HepG2 (cell line): ENCODE data around the gene CTCF. TPM values are rescaled to one million over a fixed set of nuclear protein-coding genes. Genes with fewer than 3 reads are reported as not detected.
A peak's percentile ranks its signal among the peaks of the same experiment; 100 is the strongest.

ENCODE experiments used
- CHCHD3 ChIP-seq: sonication (generic); formaldehyde crosslinking; IDR thresholded peaks from 2 replicates; pipeline ENCODE4 v1.8.0; 2022; ENCODE audit warnings: mild to moderate bottlenecking, missing genetic modification reagents, moderate library complexity
- HES4 ChIP-seq: sonication (generic); formaldehyde crosslinking; IDR thresholded peaks from 2 replicates; pipeline ENCODE4 v1.9.0; 2021; ENCODE audit warnings: mild to moderate bottlenecking, missing genetic modification reagents, borderline replicate concordance
- KDM6A ChIP-seq: IDR thresholded peaks from 2 replicates; pipeline ENCODE4 v1.6.1; 2016; ENCODE audit warnings: low read depth
- KLF13 ChIP-seq: sonication (generic); formaldehyde crosslinking; IDR thresholded peaks from 2 replicates; pipeline ENCODE4 v1.4.0; 2020; ENCODE audit warnings: mild to moderate bottlenecking, missing genetic modification reagents
- KMT2A ChIP-seq: sonication (generic); formaldehyde crosslinking; IDR thresholded peaks from 2 replicates; pipeline ENCODE4 v1.4.0; 2020; ENCODE audit warnings: missing genetic modification reagents
- MAFK ChIP-seq, 2 experiments: IDR thresholded peaks in 1 of 2; conservative IDR thresholded peaks in 1 of 2; 2 replicates each; pipeline ENCODE4 v1.6.1; 2011; ENCODE audit warnings: improper control_type of control experiment in 2 of 2, low read length in 2 of 2
- MEF2D ChIP-seq: sonication (generic); formaldehyde crosslinking; IDR thresholded peaks from 2 replicates; pipeline ENCODE4 v1.5.1; 2020; ENCODE audit warnings: mild to moderate bottlenecking, missing genetic modification reagents
- SIX1 ChIP-seq: sonication (generic); formaldehyde crosslinking; IDR thresholded peaks from 2 replicates; pipeline ENCODE4 v1.4.0; 2020; ENCODE audit warnings: missing genetic modification reagents, borderline replicate concordance
- SNRNP70 ChIP-seq: fragments of 200-400 bp; formaldehyde crosslinking; IDR thresholded peaks from 2 replicates; pipeline ENCODE4 v1.6.1; 2017; ENCODE audit warnings: mild to moderate bottlenecking, low read depth, low read length, moderate library complexity
- SRSF1 ChIP-seq: fragments of 200-400 bp; formaldehyde crosslinking; optimal IDR thresholded peaks from 2 replicates; pipeline ENCODE3; 2017; ENCODE audit warnings: mild to moderate bottlenecking, low read depth, low read length, moderate library complexity
- TBX3 ChIP-seq: fragments of 450-650 bp; IDR thresholded peaks from 2 replicates; pipeline ENCODE4 v1.6.1; 2017; ENCODE audit warnings: antibody characterized with exemption, mild to moderate bottlenecking, inconsistent platforms, borderline replicate concordance
- TEAD2 ChIP-seq: sonication (generic); formaldehyde crosslinking; IDR thresholded peaks from 2 replicates; pipeline ENCODE4 v1.9.0; 2021; ENCODE audit warnings: missing genetic modification reagents
- ZNF883 ChIP-seq: sonication (generic); formaldehyde crosslinking; IDR thresholded peaks from 2 replicates; pipeline ENCODE4 v1.5.1; 2020; ENCODE audit warnings: mild to moderate bottlenecking, missing genetic modification reagents; ENCODE audit errors: not compliant biosample characterization
- polyA plus RNA-seq, 8 experiments: library from polyadenylated mRNA; depleted of rRNA in 3 of 8; stranded (reverse) in 7 of 8; unstranded in 1 of 8; fragments of >200 nt; fragmentation: Illumina TruSeq in 4 of 8; extraction: Trizol in 4 of 8; gene quantifications; 2 replicates each; pipeline versions ENCODE4 v1.2.1 to v1.2.3, GENCODE V29; 2011 to 2016; ENCODE audit warnings: low read depth in 4 of 8, missing spikeins in 1 of 8, mixed read lengths in 1 of 8; ENCODE audit not compliant: insufficient read depth in 1 of 8
- total RNA-seq, 5 experiments: library from RNA; depleted of rRNA; stranded (reverse); fragments of >200 nt; fragmentation: Illumina TruSeq; extraction: Trizol; gene quantifications; 2 replicates each; pipeline ENCODE4 v1.2.3, GENCODE V29; 2016; ENCODE audit warnings: low read depth in 1 of 5
- TF ChIP-seq, protein P1 (sequence below): sonication (generic); formaldehyde crosslinking; conservative IDR thresholded peaks from 2 replicates; pipeline ENCODE4 v1.4.0; 2020; ENCODE audit warnings: mild to moderate bottlenecking, missing genetic modification reagents, moderate library complexity
- TF ChIP-seq, protein P2 (sequence below): sonication (generic); formaldehyde crosslinking; IDR thresholded peaks from 2 replicates; pipeline ENCODE4 v1.5.0; 2020; ENCODE audit warnings: mild to moderate bottlenecking, missing genetic modification reagents, borderline replicate concordance

The CTCF gene
- total and polyA plus RNA-seq, 2 of the 13 experiments (the other 11 are each of a cell fraction or from before 2014, with no cell fraction given), result 19.5 to 37.5 TPM

GRCh38 chr16:67661101-67661761 lies 98.9 kb downstream of the CTCF start (continued):
- TF ChIP-seq, protein P1, sequence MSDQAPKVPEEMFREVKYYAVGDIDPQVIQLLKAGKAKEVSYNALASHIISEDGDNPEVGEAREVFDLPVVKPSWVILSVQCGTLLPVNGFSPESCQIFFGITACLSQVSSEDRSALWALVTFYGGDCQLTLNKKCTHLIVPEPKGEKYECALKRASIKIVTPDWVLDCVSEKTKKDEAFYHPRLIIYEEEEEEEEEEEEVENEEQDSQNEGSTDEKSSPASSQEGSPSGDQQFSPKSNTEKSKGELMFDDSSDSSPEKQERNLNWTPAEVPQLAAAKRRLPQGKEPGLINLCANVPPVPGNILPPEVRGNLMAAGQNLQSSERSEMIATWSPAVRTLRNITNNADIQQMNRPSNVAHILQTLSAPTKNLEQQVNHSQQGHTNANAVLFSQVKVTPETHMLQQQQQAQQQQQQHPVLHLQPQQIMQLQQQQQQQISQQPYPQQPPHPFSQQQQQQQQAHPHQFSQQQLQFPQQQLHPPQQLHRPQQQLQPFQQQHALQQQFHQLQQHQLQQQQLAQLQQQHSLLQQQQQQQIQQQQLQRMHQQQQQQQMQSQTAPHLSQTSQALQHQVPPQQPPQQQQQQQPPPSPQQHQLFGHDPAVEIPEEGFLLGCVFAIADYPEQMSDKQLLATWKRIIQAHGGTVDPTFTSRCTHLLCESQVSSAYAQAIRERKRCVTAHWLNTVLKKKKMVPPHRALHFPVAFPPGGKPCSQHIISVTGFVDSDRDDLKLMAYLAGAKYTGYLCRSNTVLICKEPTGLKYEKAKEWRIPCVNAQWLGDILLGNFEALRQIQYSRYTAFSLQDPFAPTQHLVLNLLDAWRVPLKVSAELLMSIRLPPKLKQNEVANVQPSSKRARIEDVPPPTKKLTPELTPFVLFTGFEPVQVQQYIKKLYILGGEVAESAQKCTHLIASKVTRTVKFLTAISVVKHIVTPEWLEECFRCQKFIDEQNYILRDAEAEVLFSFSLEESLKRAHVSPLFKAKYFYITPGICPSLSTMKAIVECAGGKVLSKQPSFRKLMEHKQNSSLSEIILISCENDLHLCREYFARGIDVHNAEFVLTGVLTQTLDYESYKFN (CRISPR knock-in tag), result no peak
- TF ChIP-seq SNRNP70 (no peak), MEF2D (CRISPR knock-in tag) (no peak), ZNF883 (CRISPR knock-in tag) (no peak), KMT2A (CRISPR knock-in tag) (no peak), TBX3 (0 out of 2 replicates have a peak, but pooled peaks have one; percentile 11), MAFK (conservative IDR thresholded peaks at IDR 0.05 in 1 of 2, IDR thresholded peaks at IDR 0.05 in 1 of 2; ENCODE audit: low read length in 2 of 2) (no peak), KLF13 (CRISPR knock-in tag) (no peak), TEAD2 (no peak), SRSF1 (no peak), KDM6A (no peak), CHCHD3 (CRISPR knock-in tag) (no peak), SIX1 (CRISPR knock-in tag) (no peak), HES4 (CRISPR knock-in tag) (0 out of 2 replicates have a peak, but pooled peaks have one; percentile 23)
- TF ChIP-seq, protein P2, sequence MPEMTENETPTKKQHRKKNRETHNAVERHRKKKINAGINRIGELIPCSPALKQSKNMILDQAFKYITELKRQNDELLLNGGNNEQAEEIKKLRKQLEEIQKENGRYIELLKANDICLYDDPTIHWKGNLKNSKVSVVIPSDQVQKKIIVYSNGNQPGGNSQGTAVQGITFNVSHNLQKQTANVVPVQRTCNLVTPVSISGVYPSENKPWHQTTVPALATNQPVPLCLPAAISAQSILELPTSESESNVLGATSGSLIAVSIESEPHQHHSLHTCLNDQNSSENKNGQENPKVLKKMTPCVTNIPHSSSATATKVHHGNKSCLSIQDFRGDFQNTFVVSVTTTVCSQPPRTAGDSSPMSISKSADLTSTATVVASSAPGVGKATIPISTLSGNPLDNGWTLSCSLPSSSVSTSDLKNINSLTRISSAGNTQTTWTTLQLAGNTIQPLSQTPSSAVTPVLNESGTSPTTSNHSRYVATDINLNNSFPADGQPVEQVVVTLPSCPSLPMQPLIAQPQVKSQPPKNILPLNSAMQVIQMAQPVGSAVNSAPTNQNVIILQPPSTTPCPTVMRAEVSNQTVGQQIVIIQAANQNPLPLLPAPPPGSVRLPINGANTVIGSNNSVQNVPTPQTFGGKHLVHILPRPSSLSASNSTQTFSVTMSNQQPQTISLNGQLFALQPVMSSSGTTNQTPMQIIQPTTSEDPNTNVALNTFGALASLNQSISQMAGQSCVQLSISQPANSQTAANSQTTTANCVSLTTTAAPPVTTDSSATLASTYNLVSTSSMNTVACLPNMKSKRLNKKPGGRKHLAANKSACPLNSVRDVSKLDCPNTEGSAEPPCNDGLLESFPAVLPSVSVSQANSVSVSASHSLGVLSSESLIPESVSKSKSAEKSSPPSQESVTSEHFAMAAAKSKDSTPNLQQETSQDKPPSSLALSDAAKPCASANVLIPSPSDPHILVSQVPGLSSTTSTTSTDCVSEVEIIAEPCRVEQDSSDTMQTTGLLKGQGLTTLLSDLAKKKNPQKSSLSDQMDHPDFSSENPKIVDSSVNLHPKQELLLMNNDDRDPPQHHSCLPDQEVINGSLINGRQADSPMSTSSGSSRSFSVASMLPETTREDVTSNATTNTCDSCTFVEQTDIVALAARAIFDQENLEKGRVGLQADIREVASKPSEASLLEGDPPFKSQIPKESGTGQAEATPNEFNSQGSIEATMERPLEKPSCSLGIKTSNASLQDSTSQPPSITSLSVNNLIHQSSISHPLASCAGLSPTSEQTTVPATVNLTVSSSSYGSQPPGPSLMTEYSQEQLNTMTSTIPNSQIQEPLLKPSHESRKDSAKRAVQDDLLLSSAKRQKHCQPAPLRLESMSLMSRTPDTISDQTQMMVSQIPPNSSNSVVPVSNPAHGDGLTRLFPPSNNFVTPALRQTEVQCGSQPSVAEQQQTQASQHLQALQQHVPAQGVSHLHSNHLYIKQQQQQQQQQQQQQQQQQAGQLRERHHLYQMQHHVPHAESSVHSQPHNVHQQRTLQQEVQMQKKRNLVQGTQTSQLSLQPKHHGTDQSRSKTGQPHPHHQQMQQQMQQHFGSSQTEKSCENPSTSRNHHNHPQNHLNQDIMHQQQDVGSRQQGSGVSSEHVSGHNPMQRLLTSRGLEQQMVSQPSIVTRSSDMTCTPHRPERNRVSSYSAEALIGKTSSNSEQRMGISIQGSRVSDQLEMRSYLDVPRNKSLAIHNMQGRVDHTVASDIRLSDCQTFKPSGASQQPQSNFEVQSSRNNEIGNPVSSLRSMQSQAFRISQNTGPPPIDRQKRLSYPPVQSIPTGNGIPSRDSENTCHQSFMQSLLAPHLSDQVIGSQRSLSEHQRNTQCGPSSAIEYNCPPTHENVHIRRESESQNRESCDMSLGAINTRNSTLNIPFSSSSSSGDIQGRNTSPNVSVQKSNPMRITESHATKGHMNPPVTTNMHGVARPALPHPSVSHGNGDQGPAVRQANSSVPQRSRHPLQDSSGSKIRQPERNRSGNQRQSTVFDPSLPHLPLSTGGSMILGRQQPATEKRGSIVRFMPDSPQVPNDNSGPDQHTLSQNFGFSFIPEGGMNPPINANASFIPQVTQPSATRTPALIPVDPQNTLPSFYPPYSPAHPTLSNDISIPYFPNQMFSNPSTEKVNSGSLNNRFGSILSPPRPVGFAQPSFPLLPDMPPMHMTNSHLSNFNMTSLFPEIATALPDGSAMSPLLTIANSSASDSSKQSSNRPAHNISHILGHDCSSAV, result no peak
